Measurements from ENCODE around the gene PRDM11. TPM values are rescaled to one million over a fixed set of nuclear protein-coding genes. Genes with fewer than 3 reads are reported as not detected.

PRDM11 gene
- 21.6 TPM for total RNA-seq

DNA sequence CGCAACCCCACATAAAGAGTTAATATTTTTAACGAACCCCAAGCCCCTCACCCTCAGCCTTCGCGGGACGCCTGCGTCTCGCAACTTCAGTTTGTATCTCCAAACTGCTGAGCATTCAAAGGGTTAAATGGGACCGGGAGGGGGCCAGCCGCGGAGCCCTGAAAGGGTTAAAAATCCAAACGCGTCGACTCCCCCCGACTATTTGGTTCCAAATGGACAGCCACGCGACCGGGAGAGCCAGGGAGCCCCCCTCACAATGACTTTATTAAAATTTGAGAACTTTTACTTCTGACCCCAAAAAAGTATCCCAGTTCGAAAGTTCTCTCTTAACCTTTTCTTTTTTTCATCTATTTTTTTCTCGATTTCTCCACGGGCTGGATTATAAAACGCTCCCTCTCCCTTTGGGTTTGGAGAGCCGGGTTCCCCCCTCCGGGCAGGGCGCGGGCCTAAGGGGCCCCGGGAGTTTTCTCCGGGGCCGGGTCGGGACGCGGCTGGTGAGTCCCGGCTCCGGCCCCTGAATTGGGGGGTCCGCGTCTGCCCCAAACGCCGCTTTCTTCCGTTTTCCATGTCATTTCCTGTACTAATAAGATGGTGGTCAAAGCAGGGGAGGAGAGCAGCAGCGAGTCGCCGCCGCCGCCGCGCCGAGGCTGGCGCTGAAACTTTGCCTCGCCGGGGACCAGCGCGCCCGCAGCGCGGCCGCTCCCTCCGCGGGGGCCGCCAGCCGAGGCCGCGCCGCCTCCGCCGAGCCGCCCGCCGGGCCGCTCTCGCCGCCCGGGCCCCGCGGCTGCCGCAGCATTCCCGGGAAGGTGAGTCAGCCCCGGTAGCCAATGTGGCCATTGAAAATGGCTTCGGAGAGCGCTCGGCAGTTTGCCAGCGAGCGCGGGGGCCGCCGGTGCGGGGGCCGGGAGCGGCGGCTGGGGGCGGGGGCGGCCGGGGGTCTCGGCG lies at the start of gene PRDM11:
TSS of gene PRDM11 (plus strand) at position 568 of the 945 bp plus-strand sequence. CDS start 35,128 bp downstream, outside the sequence.
- intact Hi-C loops (cut with DNase I): no loop called here
- DNase-seq (ENCODE audit: low spot score) (peak; percentile 78), ATAC-seq (peak; percentile 52)

DNA sequence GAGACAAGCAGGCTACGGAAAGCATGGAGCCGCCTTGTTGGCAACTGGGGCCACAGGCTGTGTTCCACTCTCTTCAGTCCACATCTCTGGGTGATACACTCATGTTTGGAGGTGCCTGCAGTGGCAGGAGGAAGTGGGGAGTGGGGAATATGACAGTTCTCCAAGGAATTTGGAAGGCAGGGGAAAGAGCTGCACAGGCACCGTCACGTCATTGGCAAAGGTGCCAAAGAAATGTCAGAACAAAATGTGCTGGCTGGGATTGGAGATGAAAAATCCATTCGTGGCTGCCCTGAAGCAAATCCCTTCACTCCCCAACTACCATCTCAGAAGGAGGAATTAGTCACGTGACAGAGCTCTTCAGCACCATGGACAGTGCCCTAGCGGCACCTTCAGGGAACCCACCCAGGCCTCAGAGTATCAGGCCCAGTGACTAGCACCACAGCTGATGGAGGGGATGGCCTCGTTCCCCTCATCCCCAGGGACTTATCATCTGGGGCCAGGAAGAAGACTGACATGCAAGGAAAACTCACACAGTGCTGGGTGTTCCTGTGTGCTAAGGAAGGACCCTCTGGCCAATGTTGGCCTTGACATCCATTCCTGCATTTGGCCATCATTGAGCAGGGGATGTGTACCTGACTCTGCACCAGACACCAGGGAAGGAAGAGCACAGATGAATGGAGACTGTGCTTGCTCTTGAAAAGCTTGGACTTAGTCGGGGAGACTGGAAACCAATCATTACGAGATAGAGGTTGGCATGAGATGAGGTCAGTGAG lies 48.5 kb upstream of the PRDM11 start:
- peak; percentile 83 for DNase-seq (ENCODE audit: low spot score)
- peak; percentile 70 for ATAC-seq
- intact Hi-C loops (cut with DNase I): no loop called here

DNA sequence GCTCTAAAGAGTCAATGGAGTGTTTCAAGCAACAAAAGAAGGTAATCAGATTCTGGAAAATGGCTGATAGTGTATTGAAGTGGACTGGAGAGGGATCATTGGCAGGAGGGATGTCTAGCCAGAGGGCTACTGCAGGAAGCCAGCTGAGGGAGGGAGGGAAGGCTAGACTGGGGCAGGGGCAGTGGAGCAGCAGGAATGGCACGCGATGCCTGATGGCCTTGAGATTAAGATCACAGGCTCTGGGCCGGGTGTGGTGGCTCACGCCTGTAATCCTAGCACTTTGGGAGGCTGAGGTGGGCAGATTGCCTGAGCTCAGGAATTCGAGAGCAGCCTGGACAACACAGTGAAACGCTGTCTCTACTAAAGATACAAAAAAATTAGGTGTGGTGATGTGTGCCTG lies 47.5 kb upstream of the PRDM11 start:
- no peak for ATAC-seq
- intact Hi-C loops (cut with DNase I): no loop called here
- no peak for DNase-seq (ENCODE audit: low spot score)

DNA sequence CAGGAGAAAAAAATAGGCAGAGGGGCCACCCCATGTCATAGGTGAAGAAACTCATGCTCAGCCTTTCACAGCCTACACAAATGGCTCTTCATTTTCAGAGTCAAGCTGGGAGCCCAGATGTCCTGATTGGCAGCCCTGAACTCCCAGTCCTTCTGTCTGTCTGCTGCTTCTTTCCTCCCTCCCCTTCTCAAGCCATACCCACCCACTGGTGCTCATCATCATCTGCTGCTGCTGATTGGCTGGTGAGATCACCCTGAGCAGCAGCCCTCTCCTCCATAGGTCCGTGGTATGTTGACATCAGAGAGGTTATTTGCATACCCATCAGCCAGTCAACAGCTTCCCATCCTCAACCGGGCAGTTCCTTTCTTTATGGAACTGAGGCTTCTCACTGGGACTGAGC lies 46.1 kb upstream of the PRDM11 start:
- intact Hi-C loops (cut with DNase I): no loop called here
- no peak for DNase-seq (ENCODE audit: low spot score)

DNA sequence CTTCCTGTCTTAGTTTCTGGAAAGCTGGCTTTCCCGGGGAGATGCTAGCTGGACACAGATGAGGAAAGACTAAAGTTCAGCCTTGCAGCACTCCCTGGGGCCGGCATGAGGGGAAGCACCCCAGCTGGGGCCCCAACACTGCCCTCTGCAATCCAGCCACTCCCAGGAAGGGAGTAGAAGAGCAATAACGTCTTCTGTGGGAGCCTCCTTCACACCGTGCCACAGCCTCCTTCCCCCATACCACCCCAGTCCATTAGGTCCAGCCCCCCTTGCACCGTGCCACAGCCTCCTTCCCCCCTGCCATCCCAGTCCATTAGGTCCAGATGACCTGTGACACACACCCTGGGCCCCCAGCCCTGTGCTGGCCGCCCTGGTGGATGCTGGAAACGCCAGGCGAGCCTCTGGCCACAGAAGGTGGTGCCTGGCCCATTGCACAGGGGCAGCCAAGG lies 44.1 kb upstream of the PRDM11 start:
- intact Hi-C loops (cut with DNase I): loop anchor here (2.0 kb wide), 1 partner anchor 166 kb away; no protein-coding TSS in a partner anchor
- DNase-seq (ENCODE audit: low spot score) (no peak), ATAC-seq (peak; percentile 4)

More for the DNA sequence above, 46.1 kb upstream of the PRDM11 start:
- no peak for ATAC-seq

DNA sequence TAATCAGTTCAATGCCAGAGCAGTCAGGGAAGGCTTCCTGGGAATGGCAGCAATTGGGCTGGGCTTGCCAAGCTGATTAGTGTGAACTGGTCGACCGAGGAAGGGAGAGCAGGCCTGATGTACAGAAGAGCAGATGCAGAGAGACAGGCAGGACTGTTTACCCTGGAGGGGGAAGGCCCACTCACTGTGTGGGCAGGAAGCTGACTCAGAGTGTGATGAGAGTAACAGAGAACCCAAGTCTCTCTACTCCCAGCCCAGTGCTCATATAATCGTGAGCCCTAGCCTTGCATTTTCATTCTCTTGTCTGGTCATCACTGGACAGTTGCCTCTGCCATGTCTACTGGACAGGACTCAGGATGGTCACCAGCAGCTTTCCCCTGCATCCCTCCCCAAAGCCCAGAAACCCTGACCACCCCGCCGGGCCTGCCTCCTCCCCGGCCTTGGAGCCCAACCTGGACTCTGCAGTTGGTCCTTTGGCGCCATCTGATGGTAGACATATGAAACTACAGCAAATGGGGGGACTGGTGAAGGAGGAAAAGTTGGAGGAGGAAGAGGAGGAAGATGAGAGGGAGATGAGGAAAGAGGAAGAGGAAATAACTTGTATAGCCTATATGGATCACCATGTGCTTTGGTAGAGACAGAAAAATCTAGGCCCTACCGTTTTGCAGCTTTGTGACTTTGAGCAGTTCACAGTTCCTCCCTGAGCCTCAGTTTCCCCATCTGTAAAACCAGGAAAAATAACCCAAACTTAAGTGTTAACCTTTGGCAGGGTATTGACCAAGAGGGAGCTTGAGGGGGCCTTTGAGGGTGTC lies 43.4 kb upstream of the PRDM11 start:
- no peak for DNase-seq (ENCODE audit: low spot score)
- intact Hi-C loops (cut with DNase I): loop anchor here (2.0 kb wide), 1 partner anchor 166 kb away; no protein-coding TSS in a partner anchor
- ATAC-seq: peak; percentile 68

DNA sequence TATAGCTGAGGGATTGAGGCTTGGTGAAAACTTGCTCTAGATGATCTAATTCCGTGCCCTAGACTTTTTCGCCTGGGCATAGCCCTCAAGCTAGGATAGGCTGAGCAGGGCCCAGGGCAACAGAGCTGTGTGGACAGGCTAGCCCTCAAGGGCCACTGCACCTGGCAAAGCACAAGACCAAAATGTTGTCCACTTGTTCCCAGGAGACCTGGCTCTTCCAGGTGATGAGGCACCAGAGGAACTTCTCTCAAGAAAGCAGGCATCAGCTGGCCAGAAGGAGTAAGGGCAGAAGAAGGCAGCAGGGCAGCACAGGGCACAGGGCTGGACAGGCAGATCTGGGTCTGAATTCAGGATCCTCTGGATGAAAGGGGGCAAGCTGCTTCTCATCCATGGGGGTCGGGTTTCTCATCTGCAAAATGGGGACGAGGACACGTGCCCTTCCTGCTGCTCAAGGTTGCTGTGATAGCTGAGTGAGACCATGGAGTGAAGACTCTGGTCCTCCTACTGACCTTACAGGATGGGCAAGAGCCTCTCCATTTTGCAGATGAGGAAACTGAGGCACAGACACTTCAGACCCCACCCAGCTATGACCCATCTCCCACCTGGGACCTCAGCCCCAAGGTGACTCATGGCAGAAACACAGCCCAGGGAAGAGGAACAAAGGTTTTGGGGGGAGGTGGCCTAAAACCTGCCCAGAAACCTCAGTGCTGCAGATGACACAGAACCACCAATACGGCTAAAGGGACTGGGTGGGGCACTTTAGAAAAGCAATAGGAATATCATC lies 42.2 kb upstream of the PRDM11 start:
- DNase-seq (ENCODE audit: low spot score) (no peak), ATAC-seq (no peak)
- intact Hi-C loops (cut with DNase I): no loop called here

DNA sequence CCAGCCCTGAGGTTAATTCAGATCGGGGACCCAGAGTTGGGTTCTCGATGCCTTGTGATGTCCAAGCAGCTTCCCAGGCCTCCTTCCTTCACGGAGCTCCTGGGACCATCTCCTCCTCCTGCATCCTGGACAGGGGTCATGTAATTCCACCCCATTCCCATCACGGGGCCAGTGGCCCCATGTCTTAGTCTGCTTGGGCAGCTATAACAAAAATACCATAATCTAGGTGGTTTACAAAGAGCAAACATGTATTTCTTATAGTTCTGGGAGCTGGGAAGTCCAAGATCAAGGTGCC lies 41.7 kb upstream of the PRDM11 start:
- ATAC-seq (no peak), DNase-seq (ENCODE audit: low spot score) (no peak)
- intact Hi-C loops (cut with DNase I): loop anchor here (5.0 kb wide), 1 partner anchor 188 kb away; no protein-coding TSS in a partner anchor

DNA sequence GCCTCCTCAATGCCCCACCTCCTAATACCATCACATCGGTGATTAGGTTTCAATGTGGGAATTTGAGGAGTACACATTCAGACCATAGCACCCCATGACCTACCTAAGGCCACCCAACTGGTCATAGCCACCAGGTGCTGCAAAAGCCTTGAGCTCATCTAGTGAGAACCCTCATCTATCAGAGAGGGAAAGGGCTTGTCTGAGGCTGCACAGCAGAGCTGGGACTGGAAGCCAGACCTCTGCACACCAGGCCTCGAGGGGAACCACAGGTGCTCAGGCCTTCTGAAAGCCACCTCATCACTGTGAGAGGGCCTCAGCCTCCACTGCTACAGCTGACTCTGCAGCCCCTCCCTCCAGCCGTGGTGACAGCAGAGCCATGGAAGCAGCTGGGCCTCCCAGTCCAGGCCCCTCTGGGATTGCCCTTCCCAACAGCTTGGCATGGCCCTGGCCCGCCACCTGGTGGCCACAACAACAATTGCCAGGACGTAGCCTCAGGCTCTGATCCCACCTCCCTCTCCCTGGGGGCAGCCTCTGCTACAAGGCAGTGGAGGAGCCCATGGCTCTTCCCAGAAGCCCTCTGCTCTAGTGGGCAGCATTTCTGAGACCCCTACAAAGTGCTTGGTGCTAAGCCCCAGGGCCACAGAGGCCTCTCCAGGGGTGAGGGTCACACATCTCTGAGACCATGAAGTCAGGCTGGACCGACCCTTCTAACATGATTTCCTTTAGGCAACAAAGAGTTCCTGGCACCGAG lies 41.0 kb upstream of the PRDM11 start:
- ATAC-seq (peak; percentile 86), DNase-seq (ENCODE audit: low spot score) (peak; percentile 86)
- intact Hi-C loops (cut with DNase I): loop anchor here (5.0 kb wide), 1 partner anchor 187 kb away; no protein-coding TSS in a partner anchor

DNA sequence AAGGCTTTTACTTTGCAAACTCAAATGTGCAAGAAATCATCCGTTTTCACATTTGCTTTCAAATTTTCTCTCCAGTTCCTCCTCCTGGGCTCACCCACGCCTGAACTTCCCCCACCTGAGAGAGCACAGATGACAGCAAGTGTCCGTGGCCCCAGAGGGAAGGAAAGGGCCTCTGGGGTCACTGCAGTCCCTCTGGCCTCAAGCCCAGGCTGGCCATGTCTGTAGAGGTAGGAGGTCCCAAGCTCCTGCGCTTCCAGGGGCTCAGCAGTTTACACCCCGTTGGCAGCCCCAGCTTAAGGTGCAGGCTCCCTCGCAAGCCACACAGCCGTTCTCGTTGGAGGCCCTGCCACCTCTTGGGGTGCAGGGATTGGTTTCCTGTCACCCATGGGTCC lies 40.5 kb upstream of the PRDM11 start:
- DNase-seq (ENCODE audit: low spot score) (no peak), ATAC-seq (no peak)
- intact Hi-C loops (cut with DNase I): loop anchor here (5.0 kb wide), 1 partner anchor 186 kb away; no protein-coding TSS in a partner anchor

DNA sequence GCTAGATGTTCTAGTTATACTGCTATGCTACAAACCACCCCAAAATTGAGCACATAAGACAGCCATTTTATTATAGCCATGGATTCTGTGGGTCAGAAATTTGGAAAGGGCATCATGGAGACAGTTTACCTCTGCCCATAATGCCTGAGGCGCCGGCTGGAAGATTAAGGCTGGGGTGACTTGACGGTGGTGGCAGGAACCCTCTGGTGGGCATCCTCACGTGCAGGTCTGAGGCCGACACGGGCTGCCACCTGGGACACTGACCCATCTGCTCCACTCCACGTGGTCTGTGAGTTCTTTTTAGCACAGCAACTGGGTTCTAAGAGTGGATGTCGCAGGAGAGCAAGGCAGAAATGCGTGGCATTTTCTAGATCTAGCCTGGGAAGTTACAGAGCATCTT lies 40.0 kb upstream of the PRDM11 start:
- ATAC-seq: no peak
- intact Hi-C loops (cut with DNase I): loop anchor here (5.0 kb wide), 1 partner anchor 186 kb away; no protein-coding TSS in a partner anchor

DNA sequence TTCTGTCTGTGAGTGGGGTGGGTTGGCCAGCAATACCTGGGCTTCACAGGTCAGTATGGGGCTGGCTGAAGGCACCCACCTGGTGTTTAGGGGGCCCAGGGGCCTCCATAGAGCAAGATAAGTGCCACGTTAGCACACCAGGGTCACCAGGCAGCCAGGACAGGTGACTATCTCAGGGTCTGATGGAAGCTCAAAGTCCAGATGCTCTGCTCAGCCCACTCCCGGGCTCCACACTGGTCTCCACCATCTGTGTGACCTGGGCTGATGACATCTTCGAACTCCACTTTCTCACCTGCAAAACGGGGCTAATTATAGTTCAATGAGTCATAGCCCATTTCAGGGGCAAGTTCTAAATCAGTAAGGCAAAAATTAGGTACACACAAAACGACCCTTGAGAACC lies 39.4 kb upstream of the PRDM11 start:
- ATAC-seq (no peak), DNase-seq (ENCODE audit: low spot score) (no peak)
- intact Hi-C loops (cut with DNase I): loop anchor here (5.0 kb wide), 1 partner anchor 185 kb away; no protein-coding TSS in a partner anchor

More for the DNA sequence above, 40.0 kb upstream of the PRDM11 start:
- no peak for DNase-seq (ENCODE audit: low spot score)

DNA sequence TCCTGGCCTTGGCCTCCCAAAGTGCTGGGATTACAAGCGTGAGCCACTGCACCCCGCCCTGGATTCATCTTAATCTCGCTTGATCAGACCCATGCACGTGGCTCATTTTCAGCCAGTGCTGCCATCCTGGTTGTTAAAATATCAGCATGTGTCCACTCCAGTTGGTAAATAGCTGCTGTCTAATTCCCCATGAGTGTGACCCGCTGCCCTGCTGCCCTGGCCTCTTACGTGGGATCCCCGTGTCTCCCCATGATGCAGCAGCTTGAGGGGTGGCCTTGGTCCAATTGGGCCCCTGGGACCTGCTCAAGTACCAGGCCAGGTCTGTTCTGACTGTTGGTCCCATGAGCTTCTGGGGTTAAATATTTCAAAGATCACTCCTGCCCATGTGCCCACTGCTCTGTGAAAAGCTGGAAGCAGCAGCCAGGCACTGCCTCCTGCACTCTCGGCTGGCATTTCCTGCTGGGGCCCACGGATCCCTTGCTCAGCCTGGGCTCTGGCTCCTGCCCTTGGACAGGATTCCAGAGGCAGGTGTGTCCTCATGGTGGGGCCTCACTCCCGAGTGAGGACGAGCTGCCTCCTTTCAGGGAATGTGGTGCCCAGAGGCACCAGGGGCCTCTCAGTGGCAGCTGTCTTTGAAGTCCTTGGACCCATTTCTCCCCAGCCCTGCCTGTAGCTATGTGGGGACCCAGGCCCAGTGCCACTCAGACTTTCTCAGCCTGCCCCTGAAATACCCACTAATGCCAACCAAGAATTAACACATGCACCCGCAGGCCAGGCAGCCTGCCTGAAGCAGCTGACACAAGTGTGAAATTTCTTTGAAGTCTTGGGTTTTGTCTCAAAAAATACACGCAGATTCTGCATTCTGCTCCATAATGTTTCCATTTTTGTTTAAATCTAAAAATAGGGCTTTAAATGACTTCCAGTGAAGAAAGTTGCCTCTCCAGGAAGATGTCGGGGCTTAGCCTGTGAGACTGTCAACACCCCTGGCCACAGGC lies 38.1 kb upstream of the PRDM11 start:
- DNase-seq (ENCODE audit: low spot score) (no peak), ATAC-seq (no peak)
- intact Hi-C loops (cut with DNase I): loop anchor here (5.0 kb wide), 1 partner anchor 184 kb away; no protein-coding TSS in a partner anchor

DNA sequence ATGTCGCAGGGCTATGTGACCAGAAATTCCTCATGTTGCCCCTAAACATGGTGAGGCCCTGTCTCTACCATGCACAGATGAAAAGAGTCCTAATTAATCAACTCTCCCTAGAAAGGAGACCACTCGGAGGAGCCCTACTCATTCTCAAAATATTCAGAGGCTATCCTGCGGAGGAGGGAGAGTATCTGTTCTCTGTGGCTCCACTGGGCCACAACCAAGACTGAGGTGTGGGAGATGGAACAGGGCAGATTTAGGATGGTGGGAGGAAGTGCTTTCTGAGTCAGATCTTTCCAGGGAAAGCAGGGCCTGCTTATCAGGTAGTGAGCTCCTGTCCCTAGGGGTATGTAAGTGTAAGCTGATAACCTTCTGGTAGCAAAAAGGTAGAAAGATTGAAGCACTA lies 37.0 kb upstream of the PRDM11 start:
- intact Hi-C loops (cut with DNase I): loop anchor here (5.0 kb wide), 1 partner anchor 183 kb away; no protein-coding TSS in a partner anchor
- no peak for DNase-seq (ENCODE audit: low spot score)
- no peak for ATAC-seq

DNA sequence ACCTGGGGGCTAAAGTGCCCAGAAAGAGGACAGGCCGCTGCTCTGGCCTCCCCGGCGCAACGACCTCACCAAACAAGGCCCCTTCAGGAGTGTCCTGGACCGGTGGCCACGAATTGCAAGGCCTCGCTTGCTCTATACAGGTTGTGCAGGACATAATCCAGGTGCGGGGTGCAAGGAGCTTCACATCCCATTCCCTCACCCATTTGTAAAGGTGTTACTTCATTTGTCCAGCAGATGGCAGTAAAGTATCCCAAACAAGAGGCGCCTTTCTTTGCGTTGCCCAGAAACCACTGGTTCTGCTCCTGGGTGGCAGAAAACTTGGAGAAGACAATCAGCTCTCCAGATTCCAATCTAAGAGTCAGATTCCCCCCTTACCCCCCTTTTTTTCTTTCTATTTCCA lies 35.9 kb upstream of the PRDM11 start:
- DNase-seq (ENCODE audit: low spot score): no peak
- peak; percentile 78 for ATAC-seq
- intact Hi-C loops (cut with DNase I): loop anchor here (2.0 kb wide), 1 partner anchor 222 kb away; no protein-coding TSS in a partner anchor

DNA sequence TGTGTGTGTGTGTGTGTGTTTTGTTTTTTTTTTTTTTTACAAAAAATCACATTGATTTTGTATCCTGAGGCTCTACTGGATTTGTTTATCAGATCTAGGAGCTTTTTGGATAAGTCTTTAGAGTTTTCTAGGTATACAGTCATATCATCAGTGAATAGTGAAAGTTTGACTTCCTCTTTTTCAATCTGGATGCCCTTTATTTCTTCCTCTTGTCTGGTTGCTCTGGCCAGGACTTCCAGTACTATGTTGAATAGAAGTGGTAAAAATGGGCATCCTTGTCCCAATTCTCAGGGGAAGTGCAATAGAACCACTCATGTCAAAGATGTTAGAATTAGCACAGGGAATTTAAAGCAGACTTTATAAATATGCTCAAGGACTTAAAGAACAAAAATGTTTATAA lies 32.6 kb upstream of the PRDM11 start:
- no peak for DNase-seq (ENCODE audit: low spot score)
- intact Hi-C loops (cut with DNase I): no loop called here
- no peak for ATAC-seq

All from sciatic nerve (tissue), 2 donors.